Occipital lobe (tissue), 2 donors: ENCODE results near the gene TSPAN2. TPM values are rescaled to one million over a fixed set of nuclear protein-coding genes. Genes with fewer than 3 reads are reported as not detected.
"Not testable (repeated sequence)": the region's sequence is repeated elsewhere in the genome, so short reads cannot be mapped to it uniquely, and the experiment has no call there.

Experiments used
- DNase-seq: peaks from one replicate; lab custom pipeline; 2025; lab: John Stamatoyannopoulos, UW
- total RNA-seq: library from RNA; depleted of rRNA; stranded (reverse); fragments of >200 nt; gene quantifications from one replicate; pipeline ENCODE4 v1.2.3, GENCODE V29; 2014

The TSPAN2 gene
- total RNA-seq, 1 donor from 2014 or later: 28.5 TPM

DNA sequence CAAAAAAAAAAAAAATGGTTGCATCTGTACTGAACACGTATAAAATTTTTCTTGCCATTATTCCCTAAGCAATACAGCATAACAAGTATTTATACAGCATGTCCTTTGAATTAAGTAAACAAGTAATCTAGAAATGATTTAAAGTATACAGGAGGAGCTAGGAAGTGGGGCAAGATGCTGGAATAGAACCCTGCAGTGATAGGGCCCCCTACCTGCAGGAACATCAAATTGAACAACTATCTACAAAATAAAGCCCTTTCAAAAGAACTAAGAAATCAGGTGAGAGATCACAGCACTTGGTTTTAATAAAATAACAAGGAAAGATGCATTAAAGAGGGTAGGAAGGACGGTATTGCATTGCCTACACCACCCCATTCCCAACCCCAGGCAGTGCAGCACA, 48.8 kb downstream of the TSPAN2 start:
- DNase-seq: no peak

DNA sequence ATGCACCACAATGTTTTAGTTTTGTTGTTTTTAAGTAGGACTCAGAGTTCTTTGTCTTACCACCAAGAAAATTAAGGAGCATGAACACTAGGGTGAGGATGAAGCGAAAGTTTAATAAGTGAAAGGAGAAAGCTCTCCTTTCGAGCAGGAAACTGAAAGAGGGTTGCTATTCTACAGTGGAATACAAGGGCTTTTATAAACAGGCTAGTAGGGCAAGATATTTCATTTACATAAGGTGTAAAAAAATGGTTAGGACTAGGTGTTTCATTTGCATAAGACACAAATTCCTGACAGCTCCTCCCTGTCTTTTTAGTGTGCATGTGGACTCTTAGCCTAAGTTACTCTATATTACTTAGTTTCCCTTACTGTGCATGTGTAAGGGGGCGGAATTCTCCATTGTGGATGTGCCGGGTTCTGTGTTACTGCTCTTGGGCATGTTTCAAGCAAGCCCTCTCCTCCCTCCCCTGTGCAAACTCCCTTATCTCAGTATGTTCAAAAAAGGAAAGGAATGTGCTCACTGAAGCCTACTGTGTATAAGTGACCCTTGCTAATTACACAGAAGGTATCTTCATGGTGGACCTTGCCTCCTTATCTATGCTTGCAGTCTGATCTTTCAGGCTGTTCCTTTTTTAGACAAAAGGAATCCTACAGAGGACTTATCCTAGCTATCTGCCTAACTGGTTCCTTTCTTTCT, 52.3 kb downstream of the TSPAN2 start:
- no peak for DNase-seq

DNA sequence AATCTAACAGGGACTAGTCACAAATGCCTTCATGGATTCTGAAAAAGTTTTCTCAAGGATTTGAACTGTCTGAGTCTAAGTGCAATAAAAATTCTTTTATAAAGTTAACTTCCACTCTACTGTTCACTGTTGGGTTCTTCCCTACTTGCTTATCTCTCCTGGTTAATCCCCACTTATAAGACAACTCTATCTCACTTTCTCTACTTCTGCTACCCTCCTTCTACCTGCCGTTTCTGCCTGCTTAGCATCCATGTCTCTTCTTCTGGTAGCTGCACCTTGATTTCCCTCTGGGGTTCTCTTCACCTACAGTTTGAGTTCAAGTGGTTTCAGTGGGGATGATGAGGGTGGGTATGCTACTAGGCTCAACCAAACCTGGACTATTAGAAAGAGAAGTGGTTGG, 53.7 kb downstream of the TSPAN2 start:
- DNase-seq: no peak

DNA sequence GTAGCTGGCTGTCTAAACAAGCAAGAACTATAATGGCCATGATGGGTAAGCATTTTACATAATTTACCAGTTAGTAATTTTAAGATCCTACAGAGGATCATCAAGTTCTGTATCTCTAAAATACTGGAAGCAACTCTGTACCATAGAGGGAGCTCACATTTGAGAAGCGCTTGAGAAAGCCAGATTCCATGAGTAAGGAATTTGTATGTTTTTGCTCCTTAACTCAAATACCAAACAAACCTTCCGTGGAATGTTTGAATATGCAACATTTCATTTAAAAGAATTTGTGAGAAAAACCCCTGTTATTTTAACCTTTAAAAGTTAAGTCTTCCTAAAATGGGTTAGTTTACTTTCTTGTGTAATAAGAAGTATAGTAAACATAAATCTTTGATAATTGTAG, 57.7 kb downstream of the TSPAN2 start:
- no peak for DNase-seq

DNA sequence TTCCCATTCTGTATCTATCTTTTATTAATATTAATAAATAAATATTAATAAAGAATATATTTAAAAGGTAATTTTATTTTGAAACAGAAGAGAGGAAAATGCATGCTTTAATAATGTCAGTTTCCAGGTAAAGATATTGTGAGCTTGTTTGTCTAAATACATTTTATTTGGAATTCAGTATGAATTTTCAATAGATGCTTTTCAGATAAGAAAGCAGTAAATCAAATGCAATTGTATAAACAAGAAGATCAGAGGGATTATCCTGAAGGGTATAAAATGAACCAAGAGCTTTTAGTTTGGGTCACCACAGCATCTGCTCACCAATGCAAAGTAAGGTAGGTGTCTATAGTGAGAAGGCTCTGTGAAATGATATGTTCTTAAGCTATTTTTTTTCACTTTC, 59.8 kb downstream of the TSPAN2 start, which contains the start of gene TSHB:
Gene TSHB, plus strand, starts transcription at position 301 of the 400 bp plus-strand sequence. CDS start 3,537 bp downstream, outside the sequence.
- no peak for DNase-seq

DNA sequence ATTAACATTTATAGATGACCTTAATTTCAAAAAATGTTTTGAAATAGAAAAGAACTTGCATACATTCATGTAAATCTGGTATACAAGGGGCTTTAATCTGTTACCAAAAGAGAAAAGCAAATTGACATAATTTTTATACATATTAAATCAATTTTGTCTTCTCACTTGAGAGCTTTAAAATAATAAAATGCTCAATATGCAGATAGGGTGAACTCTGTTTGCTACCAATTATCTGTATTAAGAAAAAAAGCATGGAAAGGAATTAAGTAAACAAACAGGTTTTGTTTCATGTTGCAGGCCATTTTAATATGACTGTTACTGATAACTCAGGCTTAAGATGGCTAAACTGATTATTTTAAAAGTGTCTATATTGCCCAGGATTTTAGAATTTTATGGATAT, 65.7 kb downstream of the TSPAN2 start:
- no peak for DNase-seq

DNA sequence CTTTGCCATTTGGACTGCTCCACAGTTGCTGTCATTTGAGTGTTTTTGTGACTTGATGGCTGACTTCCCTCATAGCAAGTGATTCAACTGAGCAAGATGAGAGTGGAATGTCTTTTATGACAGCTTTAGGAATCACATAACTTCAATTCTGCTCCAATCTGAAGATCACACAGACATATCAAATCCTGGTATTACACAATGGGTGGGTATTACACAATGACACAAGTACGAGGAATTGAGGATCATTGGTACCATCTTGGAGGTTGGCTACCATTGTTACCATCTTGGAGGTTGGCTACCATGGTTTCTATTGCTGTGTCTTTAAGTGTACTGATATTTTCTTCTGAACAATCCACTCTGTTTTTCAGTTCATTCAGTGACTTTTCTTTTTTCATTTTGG, 68.2 kb downstream of the TSPAN2 start:
- DNase-seq: no peak

DNA sequence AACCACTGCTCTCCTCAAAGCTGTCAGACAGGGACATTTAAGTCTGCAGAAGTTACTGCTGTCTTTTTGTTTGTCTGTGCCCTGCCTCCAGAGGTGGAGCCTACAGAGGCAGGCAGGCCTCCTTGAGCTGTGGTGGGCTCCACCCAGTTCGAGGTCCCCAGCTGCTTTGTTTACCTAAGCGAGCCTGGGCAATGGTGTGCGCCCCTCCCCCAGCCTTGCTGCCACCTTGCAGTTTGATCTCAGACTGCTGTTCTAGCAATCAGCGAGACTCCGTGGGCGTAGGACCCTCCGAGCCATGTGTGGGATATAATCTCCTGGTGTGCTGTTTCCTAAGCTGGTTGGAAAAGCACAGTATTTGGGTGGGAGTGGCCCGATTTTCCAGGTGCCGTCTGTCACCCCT, 69.8 kb downstream of the TSPAN2 start:
- DNase-seq: not testable (repeated sequence)

DNA sequence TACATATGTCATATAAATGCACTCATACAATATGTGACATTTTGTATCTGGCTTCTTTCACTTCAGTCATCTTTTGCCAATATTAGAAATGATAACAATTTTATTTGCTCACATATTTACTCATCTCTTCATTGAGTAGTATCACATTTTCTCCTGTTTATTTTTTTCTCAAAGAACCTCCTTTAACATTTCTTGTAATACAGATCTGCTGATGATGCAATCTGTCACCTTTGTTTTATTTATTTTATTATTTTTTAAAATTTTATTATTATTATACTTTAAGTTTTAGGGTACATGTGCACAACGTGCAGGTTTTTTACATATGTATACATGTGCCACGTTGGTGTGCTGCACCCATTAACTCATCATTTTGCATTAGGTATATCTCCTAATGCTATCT, 75.5 kb downstream of the TSPAN2 start:
- no peak for DNase-seq

DNA sequence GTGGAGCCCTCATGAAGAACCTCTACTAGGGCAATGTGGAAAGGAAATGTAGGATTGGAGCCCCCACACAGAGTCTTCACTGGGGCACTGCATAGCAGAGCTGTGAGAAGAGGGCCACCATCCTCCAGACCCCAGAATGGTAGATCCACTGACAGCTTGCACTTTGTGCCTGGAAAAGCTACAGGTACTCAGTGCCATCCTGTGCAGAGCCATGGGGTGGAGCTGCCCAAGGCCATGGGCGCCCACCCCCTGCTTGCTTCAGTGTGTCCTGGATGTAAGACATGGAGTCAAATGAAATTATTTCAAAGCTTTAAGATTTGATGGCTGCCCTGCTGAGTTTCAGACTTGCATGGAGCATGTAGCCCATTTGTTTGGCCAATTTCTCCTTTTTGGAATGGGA, 76.9 kb downstream of the TSPAN2 start:
- no peak for DNase-seq

DNA sequence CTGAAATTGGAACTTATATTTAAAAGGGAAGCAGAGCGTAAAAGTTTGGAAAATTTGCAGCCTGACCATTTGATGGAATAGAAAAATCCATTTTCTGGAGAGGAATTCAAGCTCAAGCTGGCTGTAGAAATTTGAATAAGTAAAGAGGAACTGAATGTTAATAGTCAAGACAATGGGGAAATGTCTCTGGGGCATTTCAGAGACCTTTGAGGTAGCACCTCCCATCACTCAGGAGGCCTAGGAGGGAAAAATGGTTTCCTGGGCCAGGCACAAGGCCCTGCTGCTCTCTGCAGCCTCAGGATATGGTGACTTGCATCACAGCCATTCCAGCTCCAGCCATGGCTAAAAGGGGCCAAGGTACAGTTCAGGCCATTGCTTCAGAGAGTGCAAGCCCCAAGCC, 77.3 kb downstream of the TSPAN2 start:
- no peak for DNase-seq

DNA sequence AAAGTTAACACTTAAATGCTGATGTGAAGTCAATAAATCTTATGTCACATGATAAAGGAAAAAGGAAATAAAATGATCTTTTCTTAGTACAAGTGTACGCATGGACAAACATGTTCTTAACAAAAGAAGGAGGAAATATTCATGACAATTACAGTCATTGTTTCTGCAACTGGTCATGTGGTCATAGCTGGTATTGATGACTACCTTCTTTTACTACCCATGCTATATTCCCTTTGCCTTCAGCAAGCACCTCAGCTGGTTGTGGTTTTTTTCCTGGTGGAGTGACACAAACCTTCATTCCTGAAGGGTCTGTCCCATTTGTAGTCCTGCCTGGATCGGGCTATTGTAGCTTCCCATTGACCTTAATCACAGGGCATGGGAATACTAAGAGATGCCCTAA, 83.1 kb downstream of the TSPAN2 start:
- DNase-seq: no peak

Other genes starting within 250 kb of the TSPAN2 start
- not detected for gene SYCP1, start 234.6 kb downstream of the TSPAN2 start, total RNA-seq
- gene TSHB, start 59.7 kb downstream of the TSPAN2 start, total RNA-seq: not detected
- 0.78 TPM for gene NGF, start 248.7 kb upstream of the TSPAN2 start, total RNA-seq